GM21737 (cell line): ENCODE results near the gene LSAMP.

Experiments
- ATAC-seq: cut with Tn5 transposase; IDR thresholded peaks from one replicate; pipeline ENCODE4 v1.9.1; 2021; ENCODE audit warnings: mild to moderate bottlenecking, moderate library complexity; ENCODE audit not compliant: unreplicated experiment

The LSAMP gene

DNA sequence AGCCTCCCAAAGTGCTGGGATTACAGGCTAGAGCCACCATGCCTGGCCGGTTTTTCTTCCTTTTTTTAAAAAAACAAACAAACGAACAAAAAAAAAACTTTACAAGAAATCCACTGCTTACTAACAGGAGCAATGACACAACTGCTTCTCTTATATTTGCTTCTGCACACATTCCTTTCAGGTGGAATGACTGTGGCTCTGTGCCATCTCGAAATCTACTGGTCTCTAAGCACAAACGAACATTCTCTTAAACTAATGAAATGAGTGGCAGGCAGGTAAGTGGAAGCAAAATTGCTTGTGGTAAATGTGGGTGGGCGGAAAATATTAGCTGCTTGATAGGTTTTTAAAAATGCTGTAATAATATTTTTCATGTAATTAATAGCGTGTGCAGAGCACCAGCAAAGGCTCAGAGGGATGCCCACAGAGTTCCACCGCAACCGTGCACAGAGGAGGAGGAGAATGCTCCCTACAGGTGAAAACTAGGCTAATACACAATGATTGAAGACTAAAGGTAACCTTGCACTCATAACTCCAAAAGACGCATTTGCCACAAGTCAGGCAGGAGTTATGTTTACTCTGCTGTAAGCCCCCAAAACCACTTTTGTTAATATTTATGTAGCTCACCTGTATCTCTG lies 77.4 kb downstream of the LSAMP start:
- no peak for ATAC-seq

DNA sequence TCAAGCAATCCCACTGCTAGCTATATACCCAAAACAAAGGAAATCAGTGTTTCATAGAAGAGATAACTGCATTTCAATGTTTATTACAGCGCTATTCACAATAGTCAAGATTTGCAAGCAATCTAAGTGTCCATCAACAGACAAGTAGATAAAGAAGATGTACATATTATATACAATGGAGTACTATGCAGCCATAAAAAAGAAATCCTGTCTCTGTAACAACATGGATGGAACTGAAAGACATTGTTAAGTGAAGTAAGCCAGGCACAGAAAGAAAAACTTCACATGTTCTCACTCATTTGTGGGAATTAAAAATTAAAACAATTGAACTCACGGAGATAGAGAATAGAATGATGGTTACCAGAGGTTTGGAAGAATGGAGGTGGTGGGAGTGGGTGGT lies 89.2 kb downstream of the LSAMP start:
- no peak for ATAC-seq

- ATAC-seq = no peak
Measured at GRCh38 chr3:116354382-116354781, 90.9 kb downstream of the LSAMP start.

GRCh38 chr3:116350119-116350733 lies 95.1 kb downstream of the LSAMP start:
- no peak for ATAC-seq

DNA sequence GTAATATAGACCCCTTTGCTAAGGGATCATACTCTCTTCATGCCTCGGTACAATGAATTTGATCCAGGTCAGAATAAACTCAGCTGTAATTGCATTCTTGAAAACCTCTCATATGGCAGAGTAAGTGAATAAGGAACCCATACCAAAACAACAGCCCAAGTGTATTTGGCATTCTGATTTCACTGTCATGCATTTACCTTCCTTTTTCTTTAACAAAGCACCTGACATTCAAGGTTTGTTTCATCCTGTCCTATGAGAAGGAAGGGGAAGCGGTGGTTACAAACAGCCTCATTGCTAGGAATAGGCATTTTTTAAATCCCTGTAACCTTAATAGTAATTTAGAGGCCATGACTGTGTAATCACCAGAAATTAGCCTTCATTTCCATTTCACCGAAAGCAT lies 97.1 kb downstream of the LSAMP start:
- no peak for ATAC-seq

DNA sequence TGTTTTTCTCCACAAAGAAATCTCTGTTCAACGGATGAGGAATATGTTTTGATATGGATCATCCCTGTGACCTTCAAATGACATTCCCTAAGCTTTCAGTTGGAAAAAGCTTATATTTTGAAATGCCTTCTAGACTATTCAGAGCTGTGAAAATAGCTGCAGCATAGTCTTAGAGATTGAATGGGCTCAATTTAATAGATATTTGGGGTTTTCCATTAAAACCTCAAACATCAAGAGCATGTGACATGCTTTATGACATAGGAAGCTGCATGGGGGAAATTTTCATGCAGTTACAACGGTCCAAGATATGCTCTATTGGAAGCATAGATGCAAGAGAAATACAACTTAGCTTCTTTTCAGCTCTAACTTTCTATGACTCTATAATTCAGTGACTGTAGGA lies 102.8 kb downstream of the LSAMP start:
- no peak for ATAC-seq

DNA sequence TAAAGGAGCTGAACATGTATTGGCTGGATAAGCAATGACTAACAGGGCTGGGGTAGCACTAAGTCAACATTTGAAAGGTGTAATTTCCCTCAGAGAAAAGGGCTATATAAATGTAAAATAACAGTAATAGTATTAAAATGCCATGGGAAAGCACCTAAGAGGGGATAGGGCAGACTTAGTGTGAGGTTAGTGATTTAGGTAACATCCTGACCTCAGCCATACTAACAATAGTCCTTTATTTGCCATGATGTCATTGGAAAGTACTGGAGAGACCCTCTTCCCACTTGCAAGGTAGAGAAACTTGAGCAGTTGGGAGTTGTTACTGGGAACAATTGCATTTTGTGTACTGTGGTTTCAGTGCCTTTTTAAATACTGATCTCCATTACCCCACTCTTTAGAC lies 103.4 kb downstream of the LSAMP start:
- ATAC-seq = no peak

DNA sequence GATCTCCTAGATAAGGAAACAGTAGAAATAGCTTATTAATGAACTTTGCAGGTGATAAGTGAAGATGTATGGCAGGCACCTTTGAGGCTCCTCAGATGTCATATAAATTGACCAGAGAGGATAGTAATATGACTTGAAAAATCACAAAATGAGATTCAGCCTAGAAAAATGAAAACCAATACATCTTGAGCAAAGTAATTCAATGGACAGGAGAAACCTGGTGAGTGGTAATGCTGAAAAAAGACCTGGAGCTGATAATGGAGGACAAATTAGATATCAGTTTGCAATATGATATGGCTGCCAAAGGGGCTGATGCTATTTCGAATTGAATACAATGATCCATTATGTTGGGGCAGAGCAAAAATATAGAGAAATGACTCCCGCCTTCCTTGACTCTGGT lies 103.9 kb downstream of the LSAMP start:
- no peak for ATAC-seq

DNA sequence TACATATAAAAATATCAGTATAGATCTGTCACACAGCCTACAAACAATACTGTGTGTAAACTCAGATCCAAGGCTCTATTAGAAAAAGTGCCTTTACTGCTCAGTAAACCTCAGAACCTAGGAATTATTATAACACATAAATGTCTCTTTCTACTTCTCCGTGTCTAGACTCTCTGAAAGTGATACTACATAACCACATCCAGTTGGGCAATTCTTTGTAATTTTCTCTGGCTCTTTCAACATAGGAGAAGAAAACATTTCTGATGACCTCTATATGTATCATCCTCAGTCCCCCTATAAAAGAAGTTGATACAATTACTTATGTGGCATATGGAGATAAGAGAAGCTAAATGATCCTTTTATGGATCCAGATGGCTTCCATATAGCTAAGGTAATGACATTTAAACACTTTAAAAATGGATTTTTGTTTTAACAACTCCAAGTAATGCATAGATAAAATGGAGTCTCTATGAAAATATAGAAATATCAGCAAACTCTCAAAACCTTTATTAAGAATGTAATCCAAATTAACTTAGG lies 104.5 kb downstream of the LSAMP start:
- no peak for ATAC-seq

DNA sequence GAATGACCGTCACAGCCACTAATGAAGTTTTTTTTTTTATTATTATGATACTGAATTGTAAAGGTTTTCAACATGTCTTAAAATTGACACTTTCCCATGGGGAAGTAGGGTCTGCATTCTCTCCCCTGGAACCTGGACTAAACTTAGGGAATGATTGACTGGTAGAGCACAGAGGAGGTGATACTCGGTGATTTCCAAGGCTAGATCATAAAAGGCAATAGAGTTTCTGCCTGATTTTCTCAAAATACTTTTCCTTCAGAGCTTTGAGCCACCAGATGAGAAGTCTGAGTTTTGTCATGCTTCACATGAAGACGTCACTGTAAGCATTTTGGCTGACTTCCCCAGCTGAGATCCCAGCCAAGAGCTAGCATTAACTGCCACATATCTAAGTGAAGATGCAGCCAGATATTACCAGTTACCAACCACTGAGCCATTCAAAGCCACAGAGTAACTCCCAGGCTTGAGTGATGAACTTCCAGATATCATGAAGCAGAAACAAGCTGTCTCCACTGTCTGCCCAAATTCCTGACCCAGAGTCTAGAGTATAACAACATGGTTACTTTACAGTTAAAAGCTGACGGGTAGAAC lies 105.8 kb downstream of the LSAMP start:
- no peak for ATAC-seq

DNA sequence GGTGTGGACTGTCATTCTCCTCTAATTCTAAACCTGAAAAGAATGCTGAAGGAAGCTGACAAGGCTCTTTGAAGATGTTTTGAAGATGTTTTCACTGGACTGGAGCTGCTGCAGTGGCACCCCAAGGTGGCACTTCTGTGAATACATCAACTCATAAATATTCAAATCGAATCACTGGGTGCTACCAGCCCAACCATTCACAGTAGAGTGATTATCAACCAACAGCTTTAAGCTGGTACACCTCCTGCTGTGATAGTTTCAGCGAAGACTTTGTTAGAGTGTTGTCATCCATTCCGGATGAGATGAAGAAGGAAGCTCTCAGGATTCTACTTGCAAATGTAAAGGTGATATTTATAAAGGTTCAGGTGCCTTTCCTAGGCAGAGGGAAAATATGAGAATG lies 106.6 kb downstream of the LSAMP start:
- no peak for ATAC-seq

DNA sequence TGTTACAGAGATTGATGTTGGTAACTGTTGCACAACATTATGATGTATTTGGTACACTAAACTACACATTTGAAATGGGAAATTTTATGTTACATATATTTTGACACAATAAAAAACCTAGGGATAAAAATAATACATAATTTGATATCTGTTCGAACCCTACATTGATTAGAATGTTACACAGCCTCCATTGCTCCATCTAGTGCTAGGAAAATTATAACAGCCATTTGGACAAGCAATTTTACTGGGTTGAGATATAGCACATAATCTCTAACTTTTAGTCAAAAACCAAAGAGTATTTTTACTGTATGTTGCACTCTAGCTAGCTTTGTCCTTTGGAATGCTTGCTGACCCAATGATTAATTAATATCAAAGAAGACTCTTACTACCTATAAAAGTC lies 108.1 kb downstream of the LSAMP start:
- ATAC-seq = no peak

- ATAC-seq = no peak
Measured at GRCh38 chr3:116331380-116331779, 113.9 kb downstream of the LSAMP start.

DNA sequence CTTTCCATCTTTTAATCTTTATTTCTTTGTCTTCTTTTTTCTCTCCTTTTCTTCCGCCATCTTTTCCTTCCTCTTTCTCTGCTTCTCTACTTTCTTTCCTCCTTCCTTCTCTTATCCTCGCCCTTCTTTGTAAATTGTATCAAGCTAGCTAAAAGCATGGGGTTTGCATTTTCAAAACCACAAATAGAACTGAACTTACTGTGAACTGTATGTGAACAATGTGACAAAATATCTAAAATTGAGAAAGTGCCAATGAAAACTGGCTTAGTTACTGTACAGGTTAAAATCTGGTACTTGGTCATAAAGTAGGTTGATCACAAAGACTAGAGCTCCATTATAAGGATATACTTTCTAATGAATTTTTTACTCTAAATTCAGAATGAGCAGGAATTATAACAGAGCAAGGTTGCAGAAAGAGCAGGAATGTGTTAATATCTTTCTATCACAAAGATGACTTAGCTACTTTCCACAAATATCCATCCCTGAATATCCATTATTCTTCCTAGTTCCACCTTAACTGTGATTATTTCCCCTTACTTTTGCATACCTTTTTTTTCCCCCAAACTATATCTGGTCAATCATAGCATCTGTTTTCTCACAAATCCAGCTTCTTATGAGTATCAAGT lies 122.4 kb downstream of the LSAMP start:
- ATAC-seq = no peak

DNA sequence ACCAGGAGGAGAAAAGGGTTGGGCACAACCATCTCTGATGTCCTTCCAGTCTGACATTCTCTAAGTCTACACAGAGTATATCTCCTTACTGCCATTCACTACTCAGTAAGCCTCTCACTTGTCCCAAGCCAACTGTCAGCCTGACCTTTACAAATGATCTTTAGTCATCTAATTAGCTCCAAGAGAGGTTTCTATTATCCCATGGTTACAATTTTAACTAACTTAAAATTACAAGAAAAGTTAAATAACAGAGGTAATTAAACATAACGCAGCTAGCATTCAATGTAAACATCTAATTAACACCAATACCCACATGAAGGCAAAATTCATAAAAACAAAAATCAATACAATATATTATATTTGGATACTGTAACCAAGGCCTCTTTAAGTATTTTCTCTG lies 126.9 kb downstream of the LSAMP start:
- no peak for ATAC-seq

- ATAC-seq = no peak
Measured at GRCh38 chr3:116316771-116317170, 128.5 kb downstream of the LSAMP start.

DNA sequence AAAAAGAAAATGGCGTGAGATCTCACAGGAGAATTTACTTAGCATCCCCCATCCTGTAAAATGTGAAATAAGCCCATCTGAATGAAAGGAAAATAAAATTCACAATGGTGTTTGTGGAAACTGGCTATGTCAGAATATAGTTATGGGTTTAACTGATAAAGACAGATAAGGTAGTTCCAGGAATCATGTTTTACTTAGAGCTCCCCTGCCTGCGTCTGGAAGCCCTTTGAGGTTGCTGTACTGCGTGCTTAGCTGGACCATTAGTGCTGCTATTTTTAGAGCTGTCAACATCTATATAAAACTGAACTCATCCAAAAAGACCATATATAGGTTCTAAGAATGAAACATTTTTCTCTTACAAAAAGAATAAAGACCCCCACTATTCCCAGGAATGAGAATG lies 130.8 kb downstream of the LSAMP start:
- no peak for ATAC-seq

DNA sequence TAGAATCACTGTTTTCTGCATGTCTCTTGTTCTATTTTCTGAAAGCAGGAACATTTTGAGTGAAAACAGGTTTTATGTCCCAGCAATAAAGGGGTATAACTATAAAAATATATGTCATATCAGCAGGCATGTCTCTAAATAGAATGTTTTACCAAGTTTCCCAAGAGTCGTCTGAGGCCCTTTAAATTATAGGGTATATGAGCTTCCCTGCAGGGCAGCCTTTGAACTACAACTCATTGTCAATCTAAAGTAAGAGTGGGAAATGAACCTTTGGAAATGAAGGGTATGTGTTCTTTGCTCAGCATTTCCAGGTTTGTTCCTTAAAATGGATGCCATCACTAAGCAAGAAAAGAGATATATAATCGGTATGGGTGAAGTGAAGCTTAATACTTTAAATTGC lies 138.6 kb downstream of the LSAMP start:
- no peak for ATAC-seq

DNA sequence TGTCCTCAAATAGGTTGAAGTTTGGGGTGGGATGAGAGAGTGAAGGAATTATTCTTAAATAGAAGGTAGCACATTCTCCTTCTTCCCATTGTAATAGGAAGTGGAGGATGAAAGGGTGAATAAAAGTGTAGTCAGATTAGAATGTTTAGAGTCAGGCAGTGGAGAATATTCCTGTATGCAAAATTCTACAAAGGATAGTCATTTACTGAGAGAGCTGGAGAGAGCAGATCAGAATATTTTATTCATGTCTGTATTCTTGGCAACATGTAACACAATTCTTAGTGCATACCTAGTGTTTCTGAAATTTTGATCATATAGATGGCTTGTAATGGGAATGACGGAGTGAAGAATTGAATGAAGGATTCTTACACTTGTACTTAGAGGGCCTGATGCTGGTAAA lies 139.1 kb downstream of the LSAMP start:
- ATAC-seq = no peak

- no peak for ATAC-seq
Measured at GRCh38 chr3:116302087-116302747, 143.1 kb downstream of the LSAMP start.

DNA sequence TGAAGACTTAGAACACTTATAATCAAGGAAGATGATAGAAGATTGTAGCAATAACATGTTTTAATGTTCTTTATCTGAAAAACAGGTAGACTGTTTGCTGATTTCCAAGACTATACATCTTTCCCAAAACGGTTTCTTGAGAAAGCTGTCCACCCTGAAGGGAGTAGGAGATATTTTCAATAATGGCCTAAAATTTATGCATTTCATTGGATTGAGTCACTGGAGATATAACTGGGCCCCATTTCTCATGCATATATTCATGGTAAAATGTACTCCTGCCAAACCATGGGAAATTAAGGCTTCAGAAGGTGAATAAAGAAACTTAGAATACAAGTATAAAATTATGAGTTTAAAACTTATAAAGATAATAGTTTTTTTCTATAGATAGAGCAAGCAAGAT lies 143.9 kb downstream of the LSAMP start:
- ATAC-seq = no peak
